Common myeloid progenitor, CD34-positive (primary cell): ENCODE results near the gene ASRGL1.

Experiments used
- CTCF ChIA-PET: fragments of 350-600 bp; sonication (Branson Sonifier 250); formaldehyde crosslinking; loops from one replicate; lab custom pipeline; 2021; ENCODE audit warnings: antibody characterized with exemption; lab: Charles Lee
- POLR2A ChIA-PET: fragments of 350-600 bp; sonication (Branson Sonifier 250); formaldehyde crosslinking; loops from one replicate; lab custom pipeline; 2021; ENCODE audit warnings: antibody characterized with exemption; lab: Charles Lee
- DNase-seq, 3 donors: peaks; one replicate each; pipeline versions ENCODE4 v3.0.0 to v3.0.0-alpha.2; 2013
- H3K27ac ChIP-seq, 2 experiments: 1 replicate in 1 of 2; 2 replicates in 1 of 2; pipeline ENCODE4 v1.7.0; 2013; ENCODE audit warnings: inconsistent platforms in 2 of 2, low read length in 2 of 2, mild to moderate bottlenecking in 2 of 2, low read depth in 1 of 2, moderate library complexity in 1 of 2; ENCODE audit not compliant: severe bottlenecking in 2 of 2, insufficient read depth in 1 of 2, poor library complexity in 1 of 2
- H3K27me3 ChIP-seq, 5 experiments: replicated peaks in 2 of 5; 1 replicate in 3 of 5; 2 replicates in 2 of 5; pipeline versions ENCODE4 v1.6.1 to v1.7.0; 2013; ENCODE audit warnings: low read length in 4 of 5, mild to moderate bottlenecking in 2 of 5, moderate library complexity in 2 of 5, inconsistent platforms in 1 of 5; ENCODE audit not compliant: insufficient read depth in 5 of 5, control insufficient read depth in 4 of 5
- H3K36me3 ChIP-seq, 4 experiments: 1 replicate in 2 of 4; 2 replicates in 2 of 4; pipeline versions ENCODE4 v1.6.1 to v1.7.0; 2013; ENCODE audit warnings: low read length in 3 of 4, control low read depth in 1 of 4, mild to moderate bottlenecking in 1 of 4; ENCODE audit not compliant: control insufficient read depth in 4 of 4, insufficient read depth in 4 of 4
- H3K4me1 ChIP-seq, 4 experiments: 1 replicate in 3 of 4; 2 replicates in 1 of 4; pipeline versions ENCODE4 v1.6.1 to v1.7.1; 2013; ENCODE audit warnings: low read length in 3 of 4, mild to moderate bottlenecking in 3 of 4, control low read depth in 1 of 4, inconsistent platforms in 1 of 4, moderate library complexity in 1 of 4; ENCODE audit not compliant: control insufficient read depth in 4 of 4, insufficient read depth in 4 of 4; ENCODE audit errors: control extremely low read depth in 1 of 4
- H3K4me3 ChIP-seq, 7 experiments: 1 replicate in 4 of 7; 2 replicates in 3 of 7; pipeline versions ENCODE4 v1.5.1 to v1.7.0; 2013; ENCODE audit warnings: mild to moderate bottlenecking in 7 of 7, low read length in 6 of 7, moderate library complexity in 6 of 7, inconsistent platforms in 2 of 7, low read depth in 2 of 7, control low read depth in 1 of 7; ENCODE audit not compliant: insufficient read depth in 4 of 7, control insufficient read depth in 1 of 7; ENCODE audit errors: extremely low read depth in 1 of 7
- H3K9me3 ChIP-seq, 5 experiments: 1 replicate in 4 of 5; 2 replicates in 1 of 5; pipeline versions ENCODE4 v1.6.1 to v1.7.1; 2013; ENCODE audit warnings: low read length in 4 of 5, mild to moderate bottlenecking in 2 of 5, inconsistent platforms in 1 of 5, low read depth in 1 of 5, moderate library complexity in 1 of 5; ENCODE audit not compliant: control insufficient read depth in 4 of 5, insufficient read depth in 2 of 5; ENCODE audit errors: control extremely low read depth in 1 of 5
- WGBS: methylation state at CpG from one replicate; pipeline ENCODE4 v1.1.5; 2013; ENCODE audit not compliant: insufficient coverage; 5-methylcytosine and 5-hydroxymethylcytosine counted together

The ASRGL1 gene

GRCh38 chr11:62344210-62344609 is 7.0 kb downstream of the ASRGL1 start:
- CTCF ChIA-PET: interaction anchor here (0.7 to 9.0 kb wide), 4 partner anchors 9 to 174 kb away, joined by 3 to 109 read pairs (median 3); no protein-coding TSS in a partner anchor
- no peaks in the 10 kb centered on the region for H3K9me3 ChIP-seq
- peaks cover 0 to 20% (median 12%) of the 10 kb centered on the region in 4 experiments for H3K4me1 ChIP-seq
- WGBS: 60% methylated on average over 1 of the region's 1 CpG
- POLR2A ChIA-PET: no interaction called here
- H3K4me3 ChIP-seq: no peak overlapping the region
- peak in 2 of 3 donors; percentile 67 to 76 for DNase-seq
- H3K36me3 ChIP-seq: no peaks in the 10 kb centered on the region
- peak overlapping the region in 1 of 2 experiments; percentile 6 for H3K27ac ChIP-seq
- H3K27me3 ChIP-seq: no peaks in the 10 kb centered on the region

GRCh38 chr11:62345861-62346260 is 8.6 kb downstream of the ASRGL1 start:
- CTCF ChIA-PET: interaction anchor here (1.3 kb wide), 1 partner anchor 24 kb away, joined by 3 read pairs; no protein-coding TSS in a partner anchor
- H3K4me3 ChIP-seq: no peak overlapping the region
- H3K36me3 ChIP-seq: no peaks in the 10 kb centered on the region
- DNase-seq: no peak
- no peaks in the 10 kb centered on the region for H3K27me3 ChIP-seq
- POLR2A ChIA-PET: no interaction called here
- H3K9me3 ChIP-seq: no peaks in the 10 kb centered on the region
- WGBS: 94% methylated on average over 5 of the region's 6 CpGs
- H3K27ac ChIP-seq: no peak overlapping the region
- peaks cover 0 to 15% (median 6%) of the 10 kb centered on the region in 4 experiments for H3K4me1 ChIP-seq

- ChIA-PET CTCF (interaction anchor here (0.6 to 2.0 kb wide), 3 partner anchors 12 to 40 kb away, joined by 3 to 9 read pairs (median 6); no protein-coding TSS in a partner anchor), POLR2A (no interaction called here)
- H3K27me3 ChIP-seq: no peaks in the 10 kb centered on the region
- H3K36me3 ChIP-seq: peaks cover 0 to 2% (median 0%) of the 10 kb centered on the region in 4 experiments
- no peaks in the 10 kb centered on the region for H3K9me3 ChIP-seq
- 100% methylated on average over 8 of the region's 9 CpGs for whole genome bisulfite sequencing
- H3K27ac ChIP-seq: no peak overlapping the region
- no peaks in the 10 kb centered on the region for H3K4me1 ChIP-seq
- H3K4me3 ChIP-seq: no peak overlapping the region
- no peak for DNase-seq
Observed at GRCh38 chr11:62352355-62353336, 15.4 kb downstream of the ASRGL1 start.

GRCh38 chr11:62353841-62354240 is 16.6 kb downstream of the ASRGL1 start:
- POLR2A ChIA-PET: no interaction called here
- Histone ChIP-seq H3K27me3 (no peaks in the 10 kb centered on the region), H3K27ac (no peak overlapping the region), H3K4me3 (no peak overlapping the region), H3K36me3 (peaks cover 0 to 7% (median 2%) of the 10 kb centered on the region in 4 experiments), H3K4me1 (no peaks in the 10 kb centered on the region), H3K9me3 (no peaks in the 10 kb centered on the region)
- no peak for DNase-seq
- no CpG with 5 or more reads among the region's 1 CpG for WGBS
- CTCF ChIA-PET: interaction anchor here (1.5 to 2.0 kb wide), 2 partner anchors 14 to 39 kb away, joined by 6 to 9 read pairs; no protein-coding TSS in a partner anchor

GRCh38 chr11:62358273-62358672 is 21.0 kb downstream of the ASRGL1 start:
- no peak overlapping the region for H3K4me3 ChIP-seq
- H3K27me3 ChIP-seq: no peaks in the 10 kb centered on the region
- ChIA-PET POLR2A (no interaction called here), CTCF (interaction anchor here (0.7 to 1.1 kb wide), 2 partner anchors 11 to 14 kb away, joined by 3 read pairs; no protein-coding TSS in a partner anchor)
- H3K27ac ChIP-seq: no peak overlapping the region
- peaks cover 0 to 7% (median 2%) of the 10 kb centered on the region in 4 experiments for H3K36me3 ChIP-seq
- no peaks in the 10 kb centered on the region for H3K9me3 ChIP-seq
- WGBS: 94% methylated on average over 3 of the region's 7 CpGs
- DNase-seq: no peak
- no peaks in the 10 kb centered on the region for H3K4me1 ChIP-seq

- no CpG with 5 or more reads among the region's 1 CpG for WGBS
- no peak for DNase-seq
- ChIA-PET CTCF (interaction anchor here (0.8 kb wide), 1 partner anchor 12 kb away, joined by 3 read pairs; no protein-coding TSS in a partner anchor), POLR2A (no interaction called here)
- H3K36me3 ChIP-seq: peaks cover 0 to 5% (median 2%) of the 10 kb centered on the region in 4 experiments
- no peaks in the 10 kb centered on the region for H3K9me3 ChIP-seq
- no peak overlapping the region for H3K27ac ChIP-seq
- no peaks in the 10 kb centered on the region for H3K4me1 ChIP-seq
- no peaks in the 10 kb centered on the region for H3K27me3 ChIP-seq
- no peak overlapping the region for H3K4me3 ChIP-seq
Observed at GRCh38 chr11:62359475-62359874, 22.2 kb downstream of the ASRGL1 start.

GRCh38 chr11:62360685-62361084 is 23.4 kb downstream of the ASRGL1 start:
- Histone ChIP-seq H3K4me3 (no peak overlapping the region), H3K36me3 (peaks cover 0 to 5% (median 2%) of the 10 kb centered on the region in 4 experiments), H3K9me3 (no peaks in the 10 kb centered on the region), H3K4me1 (no peaks in the 10 kb centered on the region), H3K27ac (no peak overlapping the region), H3K27me3 (no peaks in the 10 kb centered on the region)
- CTCF ChIA-PET: no interaction called here
- POLR2A ChIA-PET: no interaction called here
- DNase-seq: no peak
- no CpG with 5 or more reads among the region's 4 CpGs for WGBS
